AG09309 (cell line): ENCODE measurements around the gene SURF4.
A peak's percentile ranks its signal among the peaks of the same experiment; 100 is the strongest.

Experiments
- DNase-seq: peaks from one replicate; pipeline ENCODE4 v3.0.0-alpha.2; 2010; ENCODE audit warnings: low read depth
- H3K4me3 ChIP-seq: 2 replicates; pipeline ENCODE4 v1.5.1; 2011; ENCODE audit warnings: mild to moderate bottlenecking, low read depth, low read length, moderate library complexity; ENCODE audit not compliant: control insufficient read depth
- CTCF ChIP-seq: IDR thresholded peaks from 2 replicates; pipeline ENCODE4 v1.5.1; 2011; ENCODE audit warnings: mild to moderate bottlenecking, low read depth, low read length, inconsistent platforms; ENCODE audit not compliant: insufficient read depth, control insufficient read depth; ENCODE audit errors: missing control alignments

SURF4 gene

GRCh38 chr9:133419005-133419404, 43.1 kb upstream of the SURF4 start:
- TF ChIP-seq CTCF: no peak
- DNase-seq: no peak
- no peak overlapping the region for H3K4me3 ChIP-seq

- peak; percentile 29 for DNase-seq
- TF ChIP-seq CTCF: no peak
These were observed 41.9 kb upstream of the SURF4 start, which contains the start of gene REXO4 for GRCh38 chr9:133417541-133418461. REXO4 (minus strand) TSS chr9:133418010; CDS start chr9:133417844, 166 bp downstream.

GRCh38 chr9:133415170-133415569, 39.3 kb upstream of the SURF4 start:
- DNase-seq: no peak
- H3K4me3 ChIP-seq: no peak overlapping the region
- TF ChIP-seq CTCF: no peak

More at GRCh38 chr9:133417541-133418461, 41.9 kb upstream of the SURF4 start, which contains the start of gene REXO4:
- H3K4me3 ChIP-seq: peak within 1 kb of the TSS; percentile 59

GRCh38 chr9:133408042-133408441, 32.2 kb upstream of the SURF4 start:
- TF ChIP-seq CTCF: no peak
- no peak for DNase-seq
- no peak overlapping the region for H3K4me3 ChIP-seq

GRCh38 chr9:133406480-133407307, 30.8 kb upstream of the SURF4 start:
- H3K4me3 ChIP-seq: no peak overlapping the region
- DNase-seq: no peak
- TF ChIP-seq CTCF: peak; percentile 95

GRCh38 chr9:133405508-133406438, 29.9 kb upstream of the SURF4 start:
- no peak for DNase-seq
- TF ChIP-seq CTCF: no peak
- H3K4me3 ChIP-seq: no peak overlapping the region
